HL-60/S4 treated with phorbol 12-myristate 13-acetate at 8.2 ng/mL for 4 days and 3 days (cell line): Measurements from ENCODE around the gene MET.

Source experiments
- in situ Hi-C: fragments of 300-500 bp; cut with MboI; formaldehyde crosslinking; loops from 2 replicates; pipeline ENCODE4 v1.15.0; 2022; ENCODE audit warnings: low sequenced_read_pairs

MET gene

GRCh38 chr7:116724560-116725231, 52.7 kb downstream of the MET start:
- in situ Hi-C loops: no loop called here

GRCh38 chr7:116726149-116726548, 54.2 kb downstream of the MET start:
- in situ Hi-C loops: no loop called here

DNA sequence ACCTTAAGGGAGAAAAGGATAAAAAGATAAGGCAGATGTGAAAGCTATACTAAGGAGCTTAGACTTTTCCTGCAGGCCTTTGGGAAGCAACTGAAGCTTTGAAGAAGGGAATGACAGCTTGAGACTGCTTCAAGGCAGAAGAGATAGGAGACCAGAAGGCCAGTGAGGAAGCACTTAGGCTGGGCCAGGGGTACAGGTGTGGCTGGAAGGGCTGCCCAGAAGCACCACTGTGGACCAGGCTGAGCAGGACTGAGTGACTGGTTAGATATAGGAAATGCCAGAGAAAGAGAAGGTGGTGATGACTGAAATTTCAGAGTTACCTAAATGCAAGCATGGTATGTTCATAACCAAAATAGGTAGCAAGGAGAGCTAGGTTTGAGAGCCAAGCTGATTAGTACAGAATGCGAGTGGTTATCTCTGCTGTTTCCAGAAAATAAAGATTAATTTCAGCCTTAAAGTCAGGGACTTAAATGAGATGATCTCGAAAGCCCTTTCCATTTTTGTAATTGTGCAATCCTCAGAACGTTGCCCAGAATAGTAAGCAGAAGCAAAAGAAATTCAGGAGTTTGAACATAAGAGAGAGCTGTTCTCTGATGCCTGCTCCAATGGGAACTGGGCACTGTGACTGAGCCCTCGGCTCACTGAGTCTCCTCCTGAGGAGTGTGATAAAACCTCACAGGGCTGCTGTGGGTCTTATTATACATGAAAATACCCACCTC, 54.9 kb downstream of the MET start:
- in situ Hi-C loops: no loop called here

DNA sequence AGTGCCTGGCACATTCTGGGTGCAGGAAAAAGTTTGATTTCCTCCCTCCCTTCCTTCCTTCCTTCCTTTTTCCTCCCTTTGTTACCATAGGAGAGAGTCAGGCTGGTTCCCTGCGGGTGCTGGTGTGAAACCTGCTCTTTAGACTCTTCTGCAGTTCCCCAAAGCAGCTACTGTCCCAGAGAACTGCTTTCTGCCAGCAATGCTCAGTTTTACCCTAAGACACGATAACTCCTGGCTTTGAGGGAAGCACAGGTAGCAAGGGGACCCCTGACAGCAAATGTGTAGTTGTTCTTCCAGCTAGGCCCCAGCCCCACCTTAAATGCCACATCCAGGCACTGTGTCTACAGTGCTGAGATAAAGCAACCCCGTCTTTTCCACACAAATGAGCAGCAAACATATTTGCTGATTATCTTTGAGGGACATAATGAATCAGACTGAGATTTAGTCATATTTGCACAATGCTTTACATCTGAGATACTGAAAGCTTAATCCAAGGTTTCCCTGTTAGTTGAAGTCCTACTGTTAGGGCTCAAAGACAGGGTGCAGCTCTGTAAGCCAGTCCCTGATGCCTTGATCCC, 55.5 kb downstream of the MET start:
- in situ Hi-C loops: no loop called here

DNA sequence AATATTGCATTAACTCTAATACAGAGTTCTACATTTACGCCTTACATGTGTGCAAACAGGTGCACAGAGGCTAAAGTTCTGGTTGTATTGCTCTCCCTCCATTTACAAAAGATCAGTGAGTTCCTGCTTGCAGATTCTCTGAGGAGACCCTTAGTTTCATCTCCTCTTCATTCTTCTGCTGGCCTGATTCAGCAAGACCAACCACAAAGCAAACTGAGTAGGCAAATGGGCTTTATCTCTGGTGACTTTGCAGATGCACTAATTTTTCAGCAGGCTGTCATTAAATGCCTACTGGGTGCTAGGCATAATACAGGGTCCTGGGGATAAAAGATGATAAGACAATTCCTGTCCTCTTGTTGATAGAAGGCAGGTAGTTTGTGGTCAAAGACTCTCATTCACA, 56.4 kb downstream of the MET start:
- in situ Hi-C loops: no loop called here

GRCh38 chr7:116730097-116731022, 58.4 kb downstream of the MET start:
- in situ Hi-C loops: no loop called here

DNA sequence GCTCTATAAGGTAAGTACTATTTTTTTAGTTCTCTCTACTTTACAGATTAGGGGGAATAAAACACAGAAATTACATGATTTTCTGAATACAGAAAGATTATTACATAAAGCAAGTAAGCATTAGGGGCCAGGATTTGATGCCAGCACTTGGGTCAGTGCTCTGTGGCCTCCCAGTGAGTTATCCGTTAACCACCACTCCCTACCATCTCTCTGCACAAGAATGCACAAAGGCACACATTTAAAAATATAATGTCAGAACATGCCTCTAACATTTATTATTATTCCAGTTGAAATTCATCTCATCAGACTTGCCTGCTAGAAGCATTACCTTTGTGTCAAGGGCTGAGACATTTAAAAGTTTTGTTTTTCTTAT, 59.0 kb downstream of the MET start:
- in situ Hi-C loops: no loop called here

DNA sequence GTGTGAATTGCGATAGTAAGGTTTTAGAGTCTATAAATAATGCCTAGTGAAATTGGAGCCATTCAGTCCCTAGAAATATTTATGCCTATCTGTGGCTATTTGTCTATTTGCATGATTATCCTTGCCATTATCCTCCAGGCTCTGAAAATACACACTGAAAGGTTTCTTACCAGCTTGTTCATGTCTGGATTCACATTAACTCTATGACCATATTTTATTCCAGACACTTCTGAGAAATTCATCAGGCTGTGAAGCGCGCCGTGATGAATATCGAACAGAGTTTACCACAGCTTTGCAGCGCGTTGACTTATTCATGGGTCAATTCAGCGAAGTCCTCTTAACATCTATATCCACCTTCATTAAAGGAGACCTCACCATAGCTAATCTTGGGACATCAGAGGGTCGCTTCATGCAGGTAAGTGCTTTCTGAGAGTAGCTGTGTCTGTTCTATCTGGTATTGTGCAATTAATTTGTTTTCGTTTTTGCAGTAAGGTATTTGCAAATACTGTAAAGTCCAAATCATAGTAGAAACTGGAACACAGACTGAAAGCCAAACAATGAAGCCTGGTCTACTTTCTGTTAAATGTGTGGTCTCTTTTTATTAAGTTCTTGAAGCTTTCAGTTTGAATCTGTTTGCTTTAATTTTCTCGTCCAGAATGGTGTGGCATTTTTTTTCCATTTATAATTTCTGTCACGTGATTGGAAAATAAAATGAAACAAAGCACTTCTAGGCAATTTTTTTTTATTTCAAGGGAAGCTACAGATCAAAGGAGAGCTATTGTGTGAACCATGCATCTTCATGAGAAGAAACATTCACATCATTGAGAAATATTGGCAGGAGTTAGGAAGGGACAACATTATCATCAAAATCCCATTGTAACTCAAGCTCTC, 59.7 kb downstream of the MET start:
- in situ Hi-C loops: no loop called here

GRCh38 chr7:116732788-116733694, 61.0 kb downstream of the MET start:
- in situ Hi-C loops: no loop called here

GRCh38 chr7:116733924-116734580, 62.1 kb downstream of the MET start:
- in situ Hi-C loops: no loop called here

GRCh38 chr7:116734710-116735109, 62.7 kb downstream of the MET start:
- in situ Hi-C loops: no loop called here

GRCh38 chr7:116736927-116737715, 65.1 kb downstream of the MET start:
- in situ Hi-C loops: no loop called here

- in situ Hi-C loops: no loop called here
Measured at GRCh38 chr7:116738378-116738777, 66.4 kb downstream of the MET start.

DNA sequence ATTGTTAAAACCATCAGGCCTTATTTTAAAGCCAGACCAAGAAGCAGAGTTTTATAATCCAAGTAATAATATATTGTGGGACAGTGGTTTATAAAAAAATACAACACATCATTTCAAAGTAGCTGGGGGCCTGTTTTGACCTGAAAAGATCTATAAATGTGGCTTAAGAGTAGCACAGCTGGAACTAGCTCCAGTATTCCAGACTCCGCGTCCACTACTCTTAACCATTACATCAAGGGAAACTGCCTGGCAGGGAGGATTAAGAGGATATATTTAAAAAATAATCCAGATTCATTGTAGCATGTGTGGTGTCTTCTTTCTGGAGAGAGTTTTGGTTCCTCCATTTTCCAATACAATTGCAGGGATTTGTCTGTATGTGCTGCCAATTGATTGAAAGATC, 67.3 kb downstream of the MET start:
- in situ Hi-C loops: no loop called here

- in situ Hi-C loops: no loop called here
Measured at GRCh38 chr7:116740231-116740630, 68.2 kb downstream of the MET start.

GRCh38 chr7:116740755-116741462, 68.9 kb downstream of the MET start:
- in situ Hi-C loops: no loop called here

DNA sequence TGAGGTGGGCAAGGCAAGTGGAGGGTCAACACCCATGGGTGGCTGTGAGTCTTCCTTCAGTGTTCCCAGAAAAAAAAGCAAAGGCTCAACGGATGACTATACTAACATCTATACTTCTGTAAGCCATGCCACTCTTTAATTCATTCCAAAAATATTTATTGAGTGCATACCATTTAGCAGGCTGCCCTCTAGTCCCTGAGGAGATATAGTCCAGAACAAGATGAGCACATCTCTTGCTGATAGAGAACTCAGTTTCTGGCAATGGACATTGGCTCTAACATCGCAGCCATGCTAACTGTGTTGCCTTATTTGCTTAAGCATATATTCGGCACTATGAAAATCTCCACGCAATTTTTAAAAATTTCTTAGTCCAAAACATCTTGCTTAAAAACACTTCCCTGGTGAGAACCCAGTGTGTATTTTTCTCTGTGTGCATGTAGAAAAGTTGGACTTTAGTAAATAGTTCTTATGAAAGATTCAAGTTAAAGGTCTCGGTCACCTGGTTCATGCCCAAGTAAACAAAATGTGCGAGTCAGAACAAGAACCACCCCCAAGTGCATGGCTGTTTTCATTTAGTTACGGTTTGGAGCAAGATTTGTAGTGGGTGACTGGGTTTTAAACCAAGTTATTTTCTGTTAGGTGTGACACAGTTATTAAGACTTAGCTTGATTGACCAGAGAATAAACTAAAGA, 69.8 kb downstream of the MET start:
- in situ Hi-C loops: no loop called here
